Frontal cortex (tissue), 4 donors: ENCODE measurements around the gene ALG2. TPM values are rescaled to one million over a fixed set of nuclear protein-coding genes. Genes with fewer than 3 reads are reported as not detected.
A peak's percentile ranks its signal among the peaks of the same experiment; 100 is the strongest.

Experiments used
- DNase-seq, 2 donors: peaks; one replicate each; pipeline ENCODE4 v3.0.0; 2012; ENCODE audit warnings: low spot score in 2 of 2
- FAIRE-seq: peaks from 2 replicates; lab custom pipeline; 2012; peaks lifted over from hg19 to GRCh38; lab: Jason Lieb, UNC
- small RNA-seq: library from RNA; depleted of rRNA; stranded (forward); fragments of <200 nt; gene quantifications from one replicate; pipeline ENCODE3, GENCODE V24; 2014
- total RNA-seq: library from RNA; depleted of rRNA; stranded (reverse); fragments of >200 nt; gene quantifications from one replicate; pipeline ENCODE4 v1.2.3, GENCODE V29; 2014
- donor health status: control.
- donor health status: control.
- donor health status: control.

The ALG2 gene
- total RNA-seq, 1 donor from 2014 or later = 29.3 TPM

DNA sequence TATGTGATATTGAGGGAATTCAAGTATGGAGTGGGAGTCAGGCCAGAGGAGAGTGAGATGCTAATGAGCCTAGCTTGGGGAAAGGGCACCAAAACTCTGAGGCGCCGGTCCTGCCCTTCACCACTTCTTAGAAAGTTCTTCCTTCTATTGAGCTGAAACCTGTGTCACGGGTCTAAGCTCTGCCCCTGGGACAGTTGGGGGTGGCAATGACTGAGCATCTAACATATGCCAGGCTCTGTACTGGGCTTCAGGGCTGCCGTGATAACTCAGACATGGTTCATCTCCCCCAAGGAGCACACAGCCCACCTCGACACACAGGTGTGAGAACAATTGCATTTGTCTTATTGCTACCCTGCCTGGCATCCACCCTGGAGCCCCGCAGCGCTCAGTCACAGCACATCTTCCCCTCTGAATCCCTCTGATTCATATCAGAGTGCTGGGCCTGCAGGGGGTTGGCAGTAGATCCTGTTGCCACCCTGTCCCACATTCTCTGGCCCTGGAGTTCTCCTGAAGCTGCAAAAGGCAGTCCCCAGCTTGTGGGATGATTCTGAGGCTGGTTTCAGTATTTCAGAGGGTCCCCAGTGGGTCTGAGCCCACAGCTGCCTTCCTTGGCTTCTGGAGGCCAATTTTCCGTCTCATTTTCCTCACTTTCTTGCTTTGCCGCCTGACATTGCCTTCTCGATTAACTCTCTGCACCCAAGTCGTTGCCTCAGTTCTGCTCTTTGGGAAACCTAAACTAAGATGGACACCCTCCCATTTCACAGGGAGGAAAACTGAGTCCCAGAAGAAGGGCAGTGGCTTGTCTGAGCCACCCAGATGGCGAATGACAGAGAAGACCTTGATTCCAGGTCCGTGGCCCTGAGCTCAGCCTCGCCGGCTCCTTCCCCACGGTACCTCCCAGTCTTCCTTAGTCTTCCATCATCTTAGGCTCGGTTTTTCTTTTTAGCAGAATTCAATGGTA is 42.5 kb downstream of the ALG2 start:
- FAIRE-seq (no peak), DNase-seq (no peak)

DNA sequence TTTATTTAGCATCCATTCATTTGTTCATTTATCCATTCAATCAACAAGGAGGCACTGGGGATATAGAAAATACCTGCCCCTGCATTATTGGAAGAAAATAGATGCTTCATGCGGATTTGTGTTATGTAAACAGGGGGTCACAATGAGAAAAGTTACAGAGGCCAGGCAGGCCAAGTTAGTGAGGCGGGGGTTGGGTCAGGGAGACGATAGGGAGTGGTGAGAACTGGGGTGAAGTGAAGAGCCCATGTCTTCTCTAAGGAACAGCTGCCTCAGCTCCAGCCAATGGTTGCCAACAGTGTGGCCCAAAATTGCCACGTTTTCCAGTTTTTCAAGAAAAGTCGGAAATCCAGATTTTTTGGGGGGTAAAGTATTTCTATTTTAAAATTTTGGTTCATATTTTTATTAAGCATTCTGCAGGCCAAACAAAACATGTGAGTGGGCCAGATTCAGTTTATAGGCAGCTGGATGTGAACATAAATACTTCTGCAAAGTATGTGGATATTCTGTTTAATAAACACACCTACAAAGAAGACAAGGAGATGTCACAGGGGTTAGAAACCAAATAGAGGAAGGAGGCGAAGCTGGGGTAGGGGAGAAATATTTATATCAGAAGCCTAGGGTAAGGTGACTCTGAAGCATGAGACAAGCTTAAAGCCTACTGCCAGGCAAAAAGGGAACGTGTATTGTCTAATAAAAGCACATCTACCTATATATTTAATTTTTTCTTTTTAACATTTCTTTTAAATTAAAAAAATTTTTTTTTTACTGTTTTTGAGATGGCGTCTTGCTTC is 44.0 kb downstream of the ALG2 start:
- no peak for FAIRE-seq
- no peak for DNase-seq

DNA sequence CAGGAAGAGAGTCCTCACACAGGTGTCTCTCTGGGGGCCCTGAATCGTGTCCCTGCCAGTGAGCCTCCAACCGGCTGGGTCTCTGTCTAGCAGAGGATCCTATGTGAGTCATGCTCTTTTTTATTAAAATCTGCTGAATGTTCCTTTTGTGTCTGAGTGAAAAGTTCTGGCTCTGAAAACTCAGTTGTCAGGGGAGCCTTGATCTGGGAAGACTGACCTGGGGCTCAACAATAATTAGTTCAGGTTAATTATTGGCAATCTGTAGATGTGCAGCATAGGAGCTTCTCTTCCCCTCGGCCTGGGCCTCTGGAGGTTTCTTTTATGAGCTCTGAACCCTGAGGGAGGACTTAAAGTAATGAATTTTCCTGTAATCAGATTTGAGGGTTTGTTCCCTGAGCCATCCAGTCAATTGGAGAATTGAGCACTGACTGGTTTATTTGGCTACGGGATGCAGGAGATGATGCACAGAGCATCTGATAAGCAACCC is 45.2 kb downstream of the ALG2 start:
- no peak for FAIRE-seq
- DNase-seq = no peak

DNA sequence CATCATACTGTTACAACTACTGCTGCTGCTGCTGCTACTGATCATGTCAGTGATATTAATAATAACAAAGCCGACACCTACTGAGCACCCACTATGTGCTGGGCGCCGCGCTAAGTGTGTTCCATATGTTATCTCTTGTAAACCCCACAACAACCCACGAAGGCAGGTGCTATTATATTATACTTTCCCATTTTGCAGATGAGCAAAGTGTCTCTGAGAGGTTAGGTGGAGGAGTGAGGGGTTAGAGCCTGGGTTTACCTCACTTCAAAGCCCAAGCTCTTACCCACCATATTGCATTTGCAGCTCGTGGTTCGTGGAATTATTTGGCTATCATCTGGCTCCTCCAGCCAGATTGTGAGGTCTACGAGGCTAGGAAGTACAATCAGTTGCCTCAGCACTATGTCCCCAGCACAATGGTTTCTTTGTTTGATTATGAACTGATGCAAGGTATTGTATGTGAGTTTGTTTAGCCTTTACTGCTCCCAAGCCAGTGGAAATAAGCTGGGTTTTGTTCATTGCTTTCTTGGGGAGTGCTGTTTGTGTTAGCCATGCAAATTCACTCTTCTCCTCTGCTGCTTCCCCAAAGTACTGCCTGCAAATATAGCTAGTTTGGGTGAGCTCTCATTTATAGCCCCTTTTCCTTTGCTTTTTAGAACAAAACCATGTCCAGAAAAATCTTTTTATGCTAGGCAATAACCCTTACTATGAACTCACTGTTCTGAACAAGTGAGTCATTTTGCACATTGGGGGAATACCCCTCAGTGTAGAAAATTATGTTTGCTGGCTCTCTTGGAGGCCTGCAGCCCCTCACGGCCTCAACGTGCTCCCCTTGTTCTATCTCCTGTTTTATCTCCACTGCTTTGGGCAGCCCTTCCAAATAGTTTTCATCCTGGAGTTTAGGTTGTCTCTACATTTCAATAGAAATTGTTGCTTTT is 47.9 kb downstream of the ALG2 start:
- peak in 1 of 2 donors; percentile 11 for DNase-seq
- no peak for FAIRE-seq

DNA sequence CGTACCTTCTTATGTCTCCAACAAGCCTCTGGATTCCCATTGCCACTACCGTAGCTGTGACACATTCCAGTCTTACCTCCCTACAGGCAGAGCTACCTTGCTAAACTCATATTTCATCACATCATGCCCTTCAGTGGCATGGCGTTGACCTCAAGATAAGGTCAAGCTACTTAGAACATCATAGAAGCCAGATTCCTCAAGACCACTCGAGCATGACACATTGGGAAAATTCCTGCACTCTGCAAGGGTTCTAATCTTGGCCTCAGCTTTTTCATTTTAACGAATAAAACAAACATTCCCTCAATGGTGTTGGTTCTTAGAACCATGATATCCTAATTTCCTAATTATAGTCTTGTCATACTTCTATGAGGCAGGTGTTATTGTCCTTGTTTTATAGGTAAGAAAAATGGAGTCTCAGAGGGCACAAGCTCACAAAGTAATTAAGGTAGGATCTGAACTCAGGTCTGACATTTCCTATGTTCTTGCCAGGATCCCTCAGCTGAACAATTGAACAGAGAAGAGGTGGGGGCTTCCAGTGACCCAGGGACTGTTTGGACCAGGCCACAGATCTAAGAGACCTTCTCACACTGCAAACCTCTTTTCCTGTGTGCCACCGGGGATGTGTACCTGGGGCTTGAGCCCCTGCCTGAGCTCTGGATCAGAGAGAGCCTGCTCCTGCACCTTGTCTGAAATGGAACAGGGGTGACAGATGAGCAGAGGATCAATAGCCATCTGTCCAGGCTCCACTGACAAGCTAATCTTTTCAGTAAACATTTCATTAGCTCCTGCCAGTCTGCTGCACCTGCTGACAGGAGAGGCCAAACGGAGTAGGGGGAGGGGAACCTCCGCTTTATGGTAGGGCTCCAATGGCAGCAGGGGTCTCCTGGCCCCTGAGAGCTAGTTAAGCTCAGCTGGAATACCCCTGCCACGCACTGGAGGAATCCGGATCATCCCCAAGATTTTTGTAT is 49.3 kb downstream of the ALG2 start:
- DNase-seq (no peak), FAIRE-seq (no peak)

DNA sequence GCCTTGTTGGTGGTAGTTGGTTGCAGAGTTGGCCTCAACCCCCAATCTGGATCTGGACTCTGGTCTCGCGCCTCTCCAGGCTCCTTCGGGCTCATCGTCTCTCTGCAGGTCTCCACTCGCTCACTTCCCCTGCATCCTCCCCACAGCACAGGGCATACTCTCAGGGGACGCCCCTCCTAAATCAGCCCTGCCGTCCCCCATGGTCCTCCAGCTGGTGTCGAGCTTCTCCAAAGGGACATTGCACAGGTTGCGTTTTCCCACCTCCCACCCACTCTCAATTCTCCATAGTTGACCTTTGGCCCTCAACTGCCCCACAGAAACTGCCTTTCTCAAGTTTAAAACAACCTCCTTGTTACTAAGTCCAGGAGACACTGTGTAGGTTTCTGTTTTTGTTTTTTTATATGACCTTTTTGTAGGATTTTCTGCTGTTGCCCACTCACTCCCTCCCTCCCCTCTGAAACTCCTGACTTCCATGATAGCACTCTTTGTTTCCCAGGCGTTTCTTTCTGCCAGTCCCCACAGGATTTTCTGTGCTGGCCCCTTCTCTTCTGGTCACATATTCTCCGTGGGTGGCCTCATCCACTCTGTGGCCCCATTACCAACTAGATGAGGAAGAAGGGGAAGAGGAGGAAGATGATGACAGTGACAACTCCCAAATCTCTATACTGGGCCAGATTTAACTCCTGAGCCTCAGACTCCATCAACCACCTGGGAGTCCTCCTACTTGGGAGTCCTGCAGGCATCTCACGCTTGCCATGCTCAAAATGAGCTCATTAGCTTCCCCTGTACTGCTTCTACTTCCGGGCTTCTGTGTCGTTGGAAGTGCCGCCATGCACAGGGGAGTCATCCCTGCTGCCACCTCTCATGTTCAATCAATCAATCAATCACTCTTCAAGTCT is 50.3 kb downstream of the ALG2 start:
- DNase-seq = no peak
- FAIRE-seq = no peak

DNA sequence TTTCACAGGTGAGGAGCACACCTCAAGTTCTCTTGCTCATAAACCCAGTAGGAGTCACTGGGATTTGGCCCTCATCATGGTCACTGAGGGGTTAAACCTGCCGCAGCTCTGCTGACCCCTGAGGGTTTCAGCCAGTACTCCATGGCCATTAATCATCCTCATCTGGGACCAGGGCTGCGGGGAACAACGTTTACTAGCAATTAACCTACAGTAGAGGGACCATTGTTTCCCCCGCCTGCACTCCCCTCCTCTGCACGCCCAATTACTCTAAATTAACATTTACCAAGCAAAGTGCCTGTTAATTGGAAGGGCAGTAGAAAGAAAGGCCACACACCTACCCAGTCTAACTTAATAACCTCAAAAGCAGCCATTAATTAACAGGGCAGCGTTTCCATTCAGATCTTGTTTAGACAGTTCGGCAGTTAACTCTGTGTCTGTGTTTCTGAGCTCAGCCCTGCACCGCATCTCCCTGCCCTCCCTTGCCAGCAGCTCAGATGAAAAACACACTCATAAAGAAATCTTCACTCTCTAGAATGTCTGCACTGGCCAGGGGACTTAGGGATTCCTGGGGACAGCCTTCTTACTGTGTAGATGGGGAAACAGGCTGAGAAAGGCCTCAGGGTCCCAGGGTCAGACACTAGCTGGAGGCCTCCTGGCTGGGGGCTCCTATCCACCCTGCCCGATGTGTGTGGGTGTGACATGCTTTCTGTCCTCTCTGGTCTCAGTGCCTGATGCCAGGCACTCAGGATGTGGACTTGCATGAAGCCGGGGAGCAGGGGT is 51.6 kb downstream of the ALG2 start:
- no peak for FAIRE-seq

DNA sequence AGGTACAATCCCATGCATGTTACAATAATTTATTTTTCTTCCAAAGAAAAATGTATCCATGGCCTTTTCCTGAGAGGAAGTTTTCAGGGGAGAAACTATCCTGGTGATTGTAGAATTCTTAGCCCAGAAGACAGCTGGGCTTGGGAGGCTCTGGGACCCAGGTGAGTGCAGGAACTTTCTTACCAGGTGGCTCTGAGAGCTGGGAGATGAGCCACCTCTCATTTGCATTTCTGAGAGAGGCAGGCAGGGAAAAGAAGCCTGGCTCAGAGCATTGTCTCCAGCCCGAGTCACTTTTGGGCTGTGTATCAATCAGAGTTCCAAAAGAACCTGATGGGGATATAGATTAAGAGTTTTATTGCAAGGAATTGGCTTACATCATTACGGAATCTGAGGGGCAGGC is 52.7 kb downstream of the ALG2 start:
- DNase-seq = no peak
- no peak for FAIRE-seq

More for the DNA sequence above, 51.6 kb downstream of the ALG2 start:
- no peak for DNase-seq

DNA sequence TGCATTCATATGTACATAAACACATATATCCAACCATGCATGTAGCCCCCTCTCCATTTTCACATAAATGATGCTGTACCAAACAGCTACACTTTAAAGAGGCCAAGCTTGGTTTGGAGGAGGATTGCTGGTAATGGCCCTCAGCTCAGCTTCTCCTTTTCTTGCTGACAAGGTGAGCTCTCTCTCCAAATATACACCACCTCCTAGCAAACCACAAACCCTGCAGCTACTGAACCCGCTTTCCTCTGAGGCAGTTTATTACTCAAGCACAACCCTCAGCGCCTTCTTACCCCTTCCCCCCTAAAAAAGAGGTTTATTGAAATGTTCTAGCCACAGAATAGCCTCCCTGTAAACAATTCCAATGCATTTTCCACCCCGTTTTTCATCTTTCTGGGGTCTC is 54.0 kb downstream of the ALG2 start:
- FAIRE-seq = no peak
- no peak for DNase-seq

DNA sequence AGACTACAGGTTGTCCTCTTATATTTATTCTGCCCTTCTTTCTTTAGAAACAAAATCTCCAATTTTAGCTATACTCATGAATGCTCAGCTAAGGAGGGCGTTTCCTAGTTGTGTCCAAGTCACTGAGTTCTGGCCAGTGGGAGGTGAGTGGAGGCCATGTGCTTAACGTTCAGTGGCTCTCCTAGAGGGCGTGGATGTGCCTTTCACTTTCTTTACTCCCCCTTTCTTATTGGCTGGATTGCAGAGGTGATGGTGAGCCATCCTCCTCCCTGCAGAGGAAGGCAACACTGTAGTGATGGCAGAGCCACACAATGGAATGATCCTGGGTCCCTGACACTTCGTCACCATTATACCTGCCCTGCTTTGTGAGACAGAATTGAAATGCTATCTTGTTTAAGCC is 54.6 kb downstream of the ALG2 start:
- DNase-seq (no peak), FAIRE-seq (no peak)

Small RNA genes within 50 kb of the gene (small RNA-seq; reads per million reads assigned to genes)
- gene RN7SL794P = not detected

Other genes starting within 250 kb of the ALG2 start
- gene TGFBR1, start 116.8 kb downstream of the ALG2 start, total RNA-seq = 75.8 TPM
- gene SEC61B, start 340 bp upstream of the ALG2 start, total RNA-seq = 40.4 TPM